ENCODE results near the gene ACIN1.
"Not testable (repeated sequence)": the region's sequence is repeated elsewhere in the genome, so short reads cannot be mapped to it uniquely, and the experiment has no call there.

Gene ACIN1

DNA sequence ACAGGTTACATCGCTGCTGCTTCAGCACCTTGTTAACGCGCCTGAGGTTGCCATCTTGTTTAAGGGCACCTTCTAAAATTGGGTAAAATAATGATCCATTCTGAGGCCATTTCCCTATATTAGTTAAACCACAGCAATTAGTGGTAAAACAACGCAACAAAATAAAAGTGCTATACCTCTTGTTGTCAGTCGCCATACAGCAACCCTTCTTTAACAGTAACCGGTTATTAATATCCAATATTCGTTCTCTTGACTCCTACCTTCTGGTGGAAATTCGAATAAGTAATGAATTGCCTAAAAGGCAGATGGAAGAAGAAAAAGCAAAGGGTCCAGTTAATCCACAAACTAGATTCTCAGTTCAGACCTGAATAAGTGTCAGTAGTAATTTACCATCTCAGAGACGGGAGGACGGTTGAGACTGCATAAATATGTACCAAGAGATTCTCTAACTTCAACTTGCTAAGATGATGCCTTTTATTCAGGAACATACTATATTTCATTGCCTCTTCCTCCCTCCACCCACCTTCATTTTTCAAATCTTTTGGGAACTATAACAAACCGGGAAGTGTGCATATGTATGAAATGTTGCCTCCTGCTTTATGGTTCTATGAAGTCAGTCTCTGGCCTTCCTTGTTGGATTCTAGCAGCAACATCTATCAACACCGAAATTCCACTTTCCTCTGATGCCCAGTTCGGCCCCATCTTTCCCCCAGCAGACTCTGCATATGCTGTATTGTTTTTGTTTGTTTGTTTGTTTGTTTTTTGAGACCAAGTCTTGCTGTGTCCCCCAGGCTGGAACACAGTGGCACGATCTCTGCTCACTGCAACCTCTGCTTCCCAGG, 59.4 kb downstream of the ACIN1 start:
- DNase-seq: no peak

DNA sequence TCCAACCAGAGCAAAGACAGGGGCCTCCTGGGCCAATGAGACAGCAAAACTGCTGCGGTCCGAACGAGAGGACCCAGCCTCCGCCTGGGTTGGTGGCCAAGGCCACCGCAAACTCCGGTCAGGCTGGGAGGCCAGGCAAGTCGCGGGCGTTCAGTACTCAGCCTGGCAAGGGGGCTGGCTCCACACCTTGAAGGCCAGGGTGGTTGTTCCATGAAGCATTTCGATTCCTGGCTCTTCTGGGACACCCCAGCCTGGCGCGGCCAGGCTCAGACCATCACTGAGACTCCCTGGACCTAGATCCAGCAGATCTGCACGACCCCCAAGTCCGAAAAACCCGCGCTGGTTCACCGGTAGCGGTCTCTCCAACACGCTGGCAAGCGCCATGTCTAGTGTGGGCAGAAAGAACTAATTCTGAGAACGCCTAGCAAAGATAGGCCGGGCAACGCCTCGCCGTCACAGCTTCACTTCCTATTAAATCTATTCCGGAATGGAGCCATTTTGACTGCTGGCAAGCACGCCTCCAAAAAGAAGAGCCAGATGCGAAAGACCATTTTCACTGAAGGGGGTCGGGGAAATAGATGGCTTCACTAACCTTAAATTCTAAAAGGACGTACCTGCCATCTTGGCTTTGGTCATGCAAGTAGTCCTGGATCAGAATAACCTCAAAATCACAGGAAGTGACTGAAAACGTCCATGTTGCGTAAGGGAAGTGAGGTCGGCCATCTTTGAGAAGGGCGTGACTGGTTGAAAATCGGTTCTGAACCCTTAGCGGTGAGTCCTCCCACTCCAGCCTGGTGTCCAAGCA, 60.2 kb downstream of the ACIN1 start, which contains the start of gene PSMB5:
Gene PSMB5, minus strand, starts transcription at position 403 of the 805 bp plus-strand sequence. Its CDS starts 19 bp downstream, at position 384.
- DNase-seq: no peak

DNA sequence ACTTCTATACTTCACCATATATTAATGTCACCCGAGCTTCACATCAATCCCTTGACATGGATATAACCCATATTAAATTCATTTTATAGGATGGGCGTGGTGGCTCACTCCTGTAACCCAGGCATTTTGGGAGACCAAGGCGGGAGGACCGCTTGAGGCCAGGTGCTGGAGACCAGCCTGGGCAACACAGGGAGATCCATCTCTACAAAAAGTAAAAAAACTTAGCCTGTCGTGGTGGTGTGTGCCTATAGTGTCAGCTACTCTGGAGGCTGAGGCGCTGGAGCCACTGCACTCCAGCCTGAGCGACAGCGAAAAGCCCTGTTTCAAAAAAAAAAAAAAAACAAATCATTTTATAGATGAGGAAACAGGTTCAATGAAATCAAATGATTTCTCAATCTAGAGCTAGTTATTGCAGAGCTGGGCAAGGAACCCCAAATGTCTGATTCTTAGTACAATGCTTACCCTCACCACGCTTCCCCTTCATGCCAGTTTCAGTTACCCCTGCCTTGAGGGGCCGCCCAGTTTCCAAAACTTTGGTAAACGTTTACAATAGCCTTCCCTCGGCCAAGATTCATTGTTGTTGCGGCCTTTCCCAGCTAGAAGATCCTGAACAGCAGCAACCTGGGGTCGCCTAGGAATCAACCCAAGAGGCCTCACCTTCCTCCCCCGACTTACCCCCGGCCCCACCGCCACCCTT, 61.0 kb downstream of the ACIN1 start:
- no peak for DNase-seq

DNA sequence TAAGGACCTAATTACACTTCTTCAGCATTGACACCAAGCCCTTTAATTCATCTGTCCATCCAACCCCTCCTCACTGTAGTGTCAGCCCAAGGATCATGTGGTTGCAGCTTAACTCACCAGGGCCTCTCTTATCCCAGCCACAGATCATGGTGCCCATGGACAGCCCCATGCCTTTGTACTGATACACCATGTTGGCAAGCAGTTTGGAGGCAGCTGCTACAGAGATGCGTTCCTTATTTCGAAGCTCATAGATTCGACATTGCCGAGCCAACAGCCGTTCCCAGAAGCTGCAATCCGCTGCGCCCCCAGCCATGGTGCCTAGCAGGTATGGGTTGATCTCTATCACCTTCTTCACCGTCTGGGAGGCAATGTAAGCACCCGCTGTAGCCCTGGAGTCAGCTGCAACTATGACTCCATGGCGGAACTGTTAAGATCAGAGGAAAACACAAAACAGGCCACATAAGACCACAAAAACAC, 61.6 kb downstream of the ACIN1 start:
- no peak for DNase-seq

DNA sequence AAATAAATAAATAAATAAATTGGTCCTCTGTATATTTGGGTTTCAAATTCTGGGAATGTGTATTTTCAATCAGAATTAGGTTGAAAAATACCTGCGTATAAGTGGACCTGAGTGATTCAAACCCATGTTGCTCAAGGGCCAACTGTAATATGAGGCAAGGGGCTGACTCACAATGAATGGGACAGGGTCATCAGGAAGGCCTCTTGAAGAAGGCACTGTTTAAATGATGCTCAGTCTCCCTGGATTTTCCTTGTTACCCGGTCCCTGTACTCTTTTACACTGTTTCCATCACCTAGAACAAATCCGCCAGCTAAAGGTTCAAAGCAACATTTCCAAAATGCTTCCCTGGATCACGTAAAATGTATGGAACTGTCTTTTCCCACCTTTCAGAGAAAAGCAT, 64.0 kb downstream of the ACIN1 start:
- DNase-seq: no peak

DNA sequence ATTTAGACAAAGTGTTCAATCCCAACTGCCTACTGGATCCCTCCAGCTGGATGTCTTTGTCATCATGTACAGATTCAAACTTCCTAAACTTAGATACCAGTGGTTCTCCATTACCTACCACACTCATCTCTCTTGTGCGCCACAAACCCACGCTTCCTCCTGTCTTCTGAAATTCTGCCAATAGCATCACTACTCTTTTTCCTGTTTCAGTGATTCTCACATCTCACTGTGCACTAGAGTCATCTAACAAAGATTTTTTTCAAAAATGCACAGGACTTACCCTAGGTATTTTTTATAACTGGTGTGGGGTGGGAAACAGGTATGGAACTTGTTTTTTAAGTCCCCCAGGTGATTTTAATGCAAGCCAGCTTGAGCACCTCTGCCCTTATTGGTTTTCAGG, 66.1 kb downstream of the ACIN1 start:
- DNase-seq: peak in 4 of 6 experiments; percentile 16 to 64 (median 60)

DNA sequence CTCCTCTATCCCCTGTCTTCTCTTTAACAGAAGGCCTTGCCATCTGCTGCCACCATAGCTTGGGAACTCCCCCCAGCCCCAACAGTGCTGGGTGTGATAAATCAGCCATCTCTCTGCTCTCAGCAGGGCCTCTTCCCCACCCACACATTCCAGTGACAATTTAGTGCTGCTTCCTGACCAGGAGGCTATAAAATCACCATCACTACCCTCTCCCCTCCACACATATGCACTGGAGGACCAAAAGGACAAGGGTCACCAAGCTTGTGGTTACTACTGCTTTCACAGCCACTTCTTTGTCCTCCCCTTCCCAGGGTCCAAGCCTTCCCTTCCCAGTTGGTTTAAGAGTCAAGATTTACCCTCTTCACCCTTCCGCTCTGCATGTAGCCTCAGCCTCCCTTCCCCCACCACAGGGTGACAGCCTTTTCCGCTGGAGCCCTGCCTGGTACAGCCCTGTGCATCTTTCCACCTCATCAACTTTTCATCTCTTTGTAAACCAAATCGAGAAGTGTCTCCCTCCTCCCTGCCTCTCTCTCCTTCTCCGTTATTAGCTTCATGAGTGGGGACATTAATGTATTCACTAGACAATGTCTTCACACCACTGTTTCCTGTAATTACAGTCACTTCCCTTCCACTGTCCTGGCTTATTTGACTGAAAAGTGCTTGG, 69.7 kb downstream of the ACIN1 start:
- peak in 1 of 6 experiments; percentile 10 for DNase-seq

DNA sequence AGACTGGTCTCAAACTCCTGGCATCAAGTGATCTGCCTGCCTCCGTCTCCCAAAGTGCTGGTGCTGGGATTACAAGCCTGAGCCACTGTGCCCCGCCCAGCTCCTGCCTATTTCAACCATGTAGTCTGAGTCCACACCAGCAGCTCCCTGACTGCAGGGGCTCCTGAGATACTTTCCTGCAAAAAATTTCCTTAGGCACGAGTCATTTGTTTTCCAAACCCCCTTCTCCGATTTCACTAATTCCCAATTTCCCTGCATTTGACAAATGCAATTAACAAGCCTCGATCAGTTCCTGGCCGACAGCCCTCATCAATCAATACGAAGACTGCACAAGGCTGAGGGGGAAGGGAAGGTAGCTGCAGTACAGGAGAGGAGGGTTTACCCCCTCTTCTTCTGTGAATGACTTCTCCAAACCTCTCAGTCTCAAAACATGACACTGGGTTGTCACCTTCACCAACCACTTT, 70.3 kb downstream of the ACIN1 start:
- DNase-seq: no peak

DNA sequence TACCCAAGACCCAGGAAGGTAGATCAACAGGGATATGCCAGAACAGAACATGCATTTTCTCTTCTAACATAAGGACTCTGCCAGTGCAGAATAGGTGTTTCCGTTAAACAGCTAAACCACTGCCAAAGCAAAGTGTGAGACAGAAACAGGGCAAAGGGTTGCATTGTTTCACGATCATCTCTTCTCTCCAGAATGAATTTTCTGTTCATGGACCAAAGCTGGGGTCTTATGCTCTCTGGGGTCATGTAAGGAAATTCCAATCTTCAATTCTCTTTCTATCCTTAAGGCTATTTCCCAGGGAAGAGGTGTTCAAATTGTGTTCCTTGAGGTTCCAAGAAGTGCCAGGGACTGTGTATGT, 71.2 kb downstream of the ACIN1 start:
- no peak for DNase-seq

DNA sequence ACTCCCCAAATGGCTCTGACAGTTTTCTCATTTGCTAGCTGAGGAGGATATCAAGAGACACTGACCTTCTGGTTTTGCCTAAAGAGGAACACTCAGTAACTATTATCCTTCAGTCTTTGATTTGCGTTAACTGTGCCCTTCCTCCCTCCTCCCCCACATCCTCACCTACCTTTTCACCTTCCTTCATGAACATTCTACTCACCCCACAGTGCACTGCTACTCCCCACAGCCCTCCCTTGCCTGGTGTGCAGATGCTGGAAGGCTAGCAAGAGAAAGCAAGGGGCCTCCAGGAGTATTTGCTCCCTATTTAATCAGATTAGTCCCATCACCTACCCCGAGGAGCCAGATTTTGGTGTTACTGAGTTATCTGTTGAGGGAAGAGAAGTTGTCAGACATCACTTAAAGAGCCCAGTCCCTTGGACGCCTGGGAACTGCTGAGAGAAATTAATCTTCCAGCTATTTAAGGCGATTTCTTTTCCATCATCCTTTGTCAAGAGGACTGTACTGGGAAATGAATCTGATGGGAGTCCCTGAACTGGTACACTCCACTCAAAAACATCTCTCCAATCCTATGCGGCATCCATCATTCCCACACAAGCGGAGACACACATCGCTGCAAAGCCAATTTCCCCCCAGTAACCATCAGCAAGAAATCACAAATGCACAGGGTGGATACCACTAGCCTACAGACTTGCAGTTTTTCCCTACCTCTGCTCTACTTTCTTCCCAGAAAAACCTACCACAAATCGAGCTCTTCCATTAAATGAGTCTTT, 71.7 kb downstream of the ACIN1 start:
- DNase-seq: peak in 3 of 6 experiments; percentile 12 to 19 (median 14)

DNA sequence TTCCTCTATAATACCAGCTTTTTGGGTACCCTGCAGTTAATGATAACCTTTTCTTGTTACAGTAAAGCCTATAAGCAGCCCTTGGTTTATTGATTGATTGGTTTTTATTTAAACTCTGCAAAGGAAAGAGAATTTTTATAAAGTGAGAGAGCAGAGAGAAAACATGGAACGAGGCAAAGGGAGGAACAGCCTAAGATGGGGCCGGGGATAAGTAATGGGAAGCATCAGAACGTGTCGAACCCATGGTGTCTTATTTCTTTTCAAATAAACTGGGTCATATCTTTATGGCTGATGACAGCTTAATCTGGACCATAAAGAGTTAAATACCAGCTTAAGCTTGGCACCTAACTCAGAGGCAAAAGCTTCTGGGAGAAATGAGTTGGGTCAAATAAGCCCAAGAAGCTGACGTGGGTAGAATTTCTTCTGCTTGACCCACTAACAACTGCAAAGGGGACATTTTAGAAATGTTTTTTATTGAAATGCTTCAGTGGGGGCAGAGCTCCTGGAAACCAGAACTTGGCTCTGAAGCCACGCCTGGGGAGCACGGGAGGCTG, 73.0 kb downstream of the ACIN1 start:
- no peak for DNase-seq

DNA sequence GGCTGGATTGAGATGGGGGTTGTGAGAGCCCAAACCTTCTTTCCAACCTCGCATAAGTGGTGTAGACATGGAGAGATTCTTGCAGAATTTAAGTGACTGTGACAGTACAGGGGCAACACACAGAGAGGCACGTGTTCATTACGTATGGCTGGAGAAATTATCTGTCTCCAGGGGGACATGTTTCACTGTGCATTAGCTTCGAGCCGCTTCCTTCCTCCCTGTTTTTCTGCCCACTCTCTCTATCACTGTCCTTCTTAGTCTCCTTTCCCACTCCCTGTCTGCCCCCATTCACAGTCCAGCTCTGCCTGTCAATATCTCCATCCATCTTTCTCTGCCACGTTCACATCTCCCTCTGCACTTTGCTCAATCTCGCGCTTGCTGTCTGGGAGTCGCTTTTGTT, 73.5 kb downstream of the ACIN1 start:
- no peak for DNase-seq

DNA sequence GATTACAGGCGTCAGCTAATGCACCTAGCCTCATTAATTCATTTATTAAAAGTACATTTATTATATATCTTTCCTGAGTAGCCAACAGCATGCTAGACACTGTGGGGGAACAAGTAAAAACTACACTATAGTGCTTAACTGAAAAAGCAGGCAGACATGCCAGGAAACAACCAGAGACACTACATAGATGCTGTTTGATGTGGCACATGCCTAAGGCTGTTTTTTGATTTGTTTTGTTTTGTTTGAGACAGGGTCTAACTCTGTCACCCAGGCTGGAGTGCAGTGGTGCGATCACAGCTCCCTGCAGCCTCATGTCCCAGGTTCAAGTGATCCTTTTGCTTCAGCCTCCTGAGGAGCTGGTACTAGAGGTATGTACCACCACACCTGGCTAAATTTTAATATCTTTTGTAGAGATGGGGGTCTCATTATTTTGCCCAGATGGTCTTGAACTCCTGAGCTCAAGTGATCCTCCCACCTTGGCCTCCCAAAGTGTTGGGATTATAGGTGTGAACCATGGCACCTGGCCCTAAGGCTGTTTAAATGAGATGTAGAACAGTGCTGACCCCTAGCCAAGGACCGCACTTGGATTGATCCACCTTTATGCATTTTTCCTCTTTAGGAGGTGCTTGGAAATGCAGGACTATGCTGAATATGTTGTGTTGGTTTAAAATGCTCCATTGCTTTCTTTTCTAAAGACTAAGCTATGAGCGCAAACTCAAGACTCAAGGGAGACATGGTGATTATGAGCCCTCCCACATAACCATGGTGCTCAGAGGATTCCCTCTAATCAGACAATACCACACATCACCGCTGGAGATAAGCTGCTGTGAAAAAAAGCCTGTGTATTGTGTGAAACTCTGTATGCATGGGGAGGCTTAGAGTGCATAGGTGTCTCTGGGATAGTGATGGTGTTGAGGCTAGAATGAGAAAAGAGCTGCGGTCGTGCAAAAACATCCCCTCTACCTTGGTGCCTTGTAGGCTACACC, 74.5 kb downstream of the ACIN1 start:
- DNase-seq: peak in 3 of 6 experiments; percentile 37 to 49 (median 48)

DNA sequence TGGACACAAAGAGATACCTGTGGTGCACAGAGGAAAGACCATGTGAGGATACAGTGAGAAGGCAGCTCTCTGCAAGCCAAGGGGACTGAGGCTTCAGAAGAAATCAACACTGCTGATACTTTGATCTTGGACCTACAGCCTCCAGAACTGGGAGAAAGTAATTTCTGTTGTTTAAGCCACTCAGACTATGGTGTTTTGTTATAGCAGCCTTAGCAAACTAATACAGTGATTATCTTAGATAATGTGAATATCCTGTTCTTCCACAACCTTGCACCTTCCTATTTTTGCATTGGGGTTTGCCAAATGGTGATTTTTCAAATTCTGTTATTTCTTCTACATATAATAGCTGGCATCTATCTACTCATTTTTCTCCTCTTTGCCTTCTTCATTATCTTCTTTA, 76.8 kb downstream of the ACIN1 start:
- no peak for DNase-seq

DNA sequence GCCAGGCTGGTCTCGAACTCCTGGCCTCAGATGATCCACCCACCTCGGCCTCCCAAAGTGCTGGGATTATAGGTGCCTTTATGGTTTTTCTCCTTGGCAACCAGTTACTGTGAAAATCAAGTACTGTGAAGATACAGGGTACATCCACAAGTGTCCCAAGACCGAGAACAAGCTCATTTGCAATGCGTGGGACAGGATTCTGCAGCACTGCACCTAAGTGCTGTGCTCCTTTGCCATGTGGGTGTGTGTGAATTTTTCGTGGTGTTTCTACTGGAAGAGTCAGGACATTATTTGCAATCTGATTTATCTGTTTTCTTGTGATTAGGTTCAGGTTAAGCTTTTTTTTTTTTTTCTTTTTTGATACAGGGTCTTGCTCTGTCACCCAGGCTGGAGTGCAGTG, 77.8 kb downstream of the ACIN1 start:
- no peak for DNase-seq

DNA sequence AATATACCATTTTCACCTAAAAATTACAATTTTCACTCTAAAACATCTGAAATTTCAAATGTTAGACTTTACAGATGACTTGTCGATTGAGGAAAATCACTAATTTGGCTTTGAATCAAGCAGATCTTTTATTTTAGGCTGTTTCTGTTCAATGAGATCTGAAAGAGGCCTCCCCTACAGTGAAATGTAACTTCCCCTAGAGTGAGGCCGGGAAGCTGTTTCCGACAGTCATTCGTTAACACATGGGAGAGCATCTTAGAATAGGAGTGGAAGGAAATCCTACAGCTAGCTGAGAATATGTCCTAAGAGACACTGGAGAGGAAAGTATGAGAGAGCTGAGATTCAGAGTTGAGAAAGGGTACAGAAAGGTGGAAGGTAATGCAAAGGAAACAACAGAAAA, 79.3 kb downstream of the ACIN1 start:
- peak in 1 of 6 experiments; percentile 5 for DNase-seq

DNA sequence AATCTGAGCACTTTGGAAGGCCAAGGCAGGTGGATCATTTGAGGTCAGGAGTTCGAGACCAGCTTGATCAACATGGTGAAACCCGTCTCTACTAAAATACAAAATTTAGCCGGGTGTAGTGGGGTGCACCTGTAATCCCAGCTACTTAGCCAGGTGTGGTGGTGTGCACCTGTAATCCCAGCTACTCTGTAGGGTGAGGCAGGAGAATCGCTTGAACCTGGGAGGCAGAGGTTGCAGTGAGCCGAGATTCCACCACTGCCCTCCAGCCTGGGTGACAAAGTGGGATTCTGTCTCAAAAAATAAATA, 81.2 kb downstream of the ACIN1 start:
- DNase-seq: not testable (repeated sequence)

DNA sequence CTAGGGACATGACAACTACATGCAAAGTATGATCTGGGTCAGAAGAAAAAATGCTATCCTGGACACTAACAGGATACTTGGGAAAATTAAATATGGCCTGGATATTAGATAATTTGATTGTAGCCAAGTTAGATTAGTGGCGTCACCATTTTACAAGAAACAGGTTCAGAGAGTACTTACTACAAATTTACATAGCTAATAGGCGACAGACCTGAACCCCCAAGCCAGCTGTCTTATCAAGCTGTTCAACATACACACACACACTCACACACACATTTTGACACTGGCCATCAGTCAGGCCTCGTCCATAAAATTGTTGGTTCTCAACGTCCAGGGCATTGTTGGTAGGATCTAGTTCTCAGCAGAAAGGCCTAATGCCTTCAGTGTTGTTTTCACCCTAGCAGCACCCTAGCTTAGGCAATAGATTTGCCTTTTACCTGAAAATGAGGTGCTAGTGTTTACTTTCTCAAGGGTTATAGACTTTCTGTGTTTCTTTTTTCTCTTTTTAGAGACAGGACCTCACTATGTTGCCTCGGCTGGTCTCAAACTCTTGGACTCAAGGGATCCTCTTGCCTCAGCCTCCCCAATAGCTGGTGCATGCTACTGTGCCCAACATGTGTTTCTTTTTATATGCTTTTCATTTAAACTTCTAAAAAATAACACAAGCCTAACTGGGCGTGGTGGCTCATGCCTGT, 81.7 kb downstream of the ACIN1 start:
- no peak for DNase-seq

DNA sequence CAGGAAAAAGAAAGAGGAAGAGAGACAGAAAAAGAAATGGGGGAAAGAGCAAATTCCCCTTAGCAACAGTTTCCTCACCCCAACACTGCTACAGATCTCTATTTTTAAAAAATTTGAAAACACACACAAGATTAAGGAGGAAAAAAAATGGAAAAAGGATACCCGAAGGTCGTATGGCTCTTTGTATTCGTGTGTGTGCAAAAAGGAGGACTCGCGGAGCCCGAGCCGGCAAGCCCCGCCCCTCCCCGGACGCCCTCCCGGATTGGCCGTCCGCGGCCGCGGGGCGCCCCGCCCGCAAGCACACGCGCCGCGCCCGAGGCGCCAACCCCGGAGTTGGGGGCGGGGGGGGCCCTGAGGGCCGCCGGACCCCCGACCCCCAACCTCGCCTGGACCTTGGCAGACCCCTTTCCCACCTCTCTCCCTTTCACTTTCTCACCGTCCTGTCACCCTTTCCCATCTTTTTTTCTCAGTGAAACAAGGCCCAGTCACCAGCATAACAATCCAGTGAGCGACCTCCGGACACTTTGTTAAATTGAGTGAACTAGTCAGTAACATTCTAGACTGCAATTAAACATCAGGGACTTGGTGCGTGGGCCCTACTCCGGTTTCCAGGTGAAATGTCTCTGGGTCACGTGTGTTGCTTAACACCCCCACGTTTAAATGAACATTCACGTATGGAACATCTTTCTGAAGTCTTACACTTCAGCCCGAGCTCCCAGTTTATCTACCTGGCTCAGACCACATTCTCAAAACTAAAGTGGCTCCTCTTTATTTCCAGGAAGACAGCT, 84.8 kb downstream of the ACIN1 start, which contains the start of gene C14orf93:
Gene C14orf93, minus strand, starts transcription at position 205 of the 788 bp plus-strand sequence. CDS start 11,120 bp downstream, outside the sequence.
- peak; percentile 50 to 75 (median 64) for DNase-seq

Measured in stimulated activated naive CD4-positive, alpha-beta T cell (primary cell).